ENCODE results near the gene AMY1A. TPM values are rescaled to one million over a fixed set of nuclear protein-coding genes. Genes with fewer than 3 reads are reported as not detected.
"Not testable (repeated sequence)": the region's sequence is repeated elsewhere in the genome, so short reads cannot be mapped to it uniquely, and the experiment has no call there.

AMY1A gene
- total RNA-seq, 4 donors from 2014 or later: not detected

GRCh38 chr1:103701256-103701655, 45.7 kb downstream of the AMY1A start:
- no CpG with 5 or more reads among the region's 4 CpGs for WGBS, 2 donors (ENCODE audit: low coverage in 1 of 2)
- not testable (repeated sequence) for H3K9me3 ChIP-seq, H3K4me3 ChIP-seq, H3K27ac ChIP-seq, H3K36me3 ChIP-seq, H3K27me3 ChIP-seq, ATAC-seq, H3K4me1 ChIP-seq

- not testable (repeated sequence) for H3K4me1 ChIP-seq, H3K27ac ChIP-seq, H3K27me3 ChIP-seq, H3K9me3 ChIP-seq, H3K4me3 ChIP-seq, H3K36me3 ChIP-seq, ATAC-seq
- WGBS, 2 donors (ENCODE audit: low coverage in 1 of 2): no CpG with 5 or more reads among the region's 3 CpGs
Measured at GRCh38 chr1:103707670-103708069, 52.1 kb downstream of the AMY1A start.

- not testable (repeated sequence) for H3K27ac ChIP-seq, H3K9me3 ChIP-seq, H3K4me3 ChIP-seq, H3K36me3 ChIP-seq, H3K4me1 ChIP-seq, ATAC-seq, H3K27me3 ChIP-seq
- WGBS, 2 donors (ENCODE audit: low coverage in 1 of 2): no CpG with 5 or more reads among the region's 3 CpGs
Measured at GRCh38 chr1:103710381-103710780, 54.8 kb downstream of the AMY1A start.

Small RNA genes within 50 kb of the gene (small RNA-seq; reads per million reads assigned to genes)
- 0 reads per million in 4 donors for gene AC105272.1

Other genes with a start within 250 kb of the AMY1A start
- gene RNPC3, start 130.1 kb upstream of the AMY1A start, total RNA-seq: 10 to 100 TPM in 3 of 4 donors, 1 to 10 TPM in 1; 9.3 to 56.2 (median 19.3) TPM
- 10 to 100 TPM; 31.4 to 59.6 (median 44.3) TPM for gene AMY2B, start 84.2 kb upstream of the AMY1A start, total RNA-seq
- gene AMY2A, start 38.3 kb upstream of the AMY1A start, total RNA-seq: 1 to 10 TPM in 1 of 4 donors, not detected in 3; 1.9 TPM
- gene AMY1B, start 40.5 kb downstream of the AMY1A start, total RNA-seq: not detected
- gene AMY1C, start 94.1 kb downstream of the AMY1A start, total RNA-seq: not detected

All from gastroesophageal sphincter (tissue), 4 donors.